HCT116 (cell line): ENCODE data around the gene SPATA16. TPM values are rescaled to one million over a fixed set of nuclear protein-coding genes. Genes with fewer than 3 reads are reported as not detected.

Source experiments
- ATAC-seq: fragments of 200-7000 bp; cut with Tn5 transposase; 2 replicates; pipeline ENCODE4 v1.9.1; 2020; ENCODE audit warnings: mild to moderate bottlenecking, moderate library complexity
- BruUV-seq: library from RNA; stranded (reverse); fragments of 400-500 nt; replicated peaks from 2 replicates; lab custom pipeline; 2021; lab: Mats Ljungman, UMichigan
- CTCF ChIA-PET: fragments of 300-600 bp; sonication (Branson Sonifier 250); formaldehyde crosslinking; loops from one replicate; lab custom pipeline; 2021; ENCODE audit warnings: antibody characterized with exemption; lab: Charles Lee
- POLR2A ChIA-PET: fragments of 300-600, 350-600 bp; sonication (Branson Sonifier 250); formaldehyde crosslinking; loops from one replicate; lab custom pipeline; 2021; ENCODE audit warnings: antibody characterized with exemption; lab: Charles Lee
- RAD21 ChIA-PET, 2 experiments: fragments of 300-600 bp; sonication (Branson Sonifier 250); formaldehyde crosslinking; loops; one replicate each; lab custom pipeline; 2023; ENCODE audit warnings: low total read pairs in 2 of 2; ENCODE audit not compliant: uncharacterized antibody in 2 of 2, unreplicated experiment in 2 of 2, low non-redundant PET in 1 of 2; lab: Charles Lee
- DNase-seq: peaks from one replicate; pipeline ENCODE4 v3.0.0-alpha.2; 2010; ENCODE audit warnings: low read depth, low spot score
- H2AFZ ChIP-seq: fragments of 200-600 bp; shearing (Covaris generic), sonication (generic); 2 replicates; pipeline ENCODE4 v1.6.1; 2017; ENCODE audit warnings: low read depth, mixed run types, mixed read lengths, antibody characterized with exemption, low read length; ENCODE audit not compliant: poor library complexity, severe bottlenecking
- H3K27ac ChIP-seq: 2 replicates; pipeline ENCODE4 v1.5.1; 2012; ENCODE audit warnings: low read depth, low read length
- H3K27me3 ChIP-seq: fragments of 200-600 bp; sonication (generic); 2 replicates; pipeline ENCODE4 v1.6.1; 2016; ENCODE audit warnings: mixed run types, low read length, mixed read lengths; ENCODE audit not compliant: insufficient read depth
- H3K36me3 ChIP-seq, 2 experiments: fragments of 200-500 bp in 1 of 2; fragments of 200-600 bp in 1 of 2; sonication (Bioruptor generic) in 1 of 2; sonication (generic) in 1 of 2; 2 replicates each; pipeline versions ENCODE4 v1.5.1 to v1.6.1; 2014 to 2016; ENCODE audit warnings: low read length in 2 of 2, inconsistent platforms in 1 of 2, mixed read lengths in 1 of 2, mixed run types in 1 of 2; ENCODE audit not compliant: insufficient read depth in 2 of 2, control insufficient read depth in 1 of 2
- H3K4me1 ChIP-seq, 2 experiments: fragments of 200-600 bp in 1 of 2; sonication (generic) in 1 of 2; 2 replicates each; pipeline versions ENCODE4 v1.5.1 to v1.6.1; 2012 to 2017; ENCODE audit warnings: low read length in 2 of 2, inconsistent platforms in 1 of 2, mild to moderate bottlenecking in 1 of 2, mixed read lengths in 1 of 2, mixed run types in 1 of 2, moderate library complexity in 1 of 2; ENCODE audit not compliant: insufficient read depth in 2 of 2, control insufficient read depth in 1 of 2
- H3K4me2 ChIP-seq: fragments of 200-600 bp; sonication (generic); 2 replicates; pipeline ENCODE4 v1.6.1; 2017; ENCODE audit warnings: mixed run types, low read length, mixed read lengths
- H3K4me3 ChIP-seq, 2 experiments: fragments of 200-600 bp in 1 of 2; sonication (generic) in 1 of 2; replicated peaks in 1 of 2; 2 replicates each; pipeline ENCODE4 v1.5.1; 2011 to 2016; ENCODE audit warnings: low read length in 2 of 2, control low read depth in 1 of 2, low read depth in 1 of 2, mild to moderate bottlenecking in 1 of 2, mixed read lengths in 1 of 2, mixed run types in 1 of 2
- H3K79me2 ChIP-seq: fragments of 200-600 bp; sonication (generic); 2 replicates; pipeline ENCODE4 v1.6.1; 2017; ENCODE audit warnings: mild to moderate bottlenecking, mixed run types, low read length, moderate library complexity, mixed read lengths; ENCODE audit not compliant: insufficient read depth
- H3K9ac ChIP-seq: fragments of 200-600 bp; sonication (generic); 2 replicates; pipeline ENCODE4 v1.6.1; 2016; ENCODE audit warnings: low read length, mixed read lengths
- H3K9me2 ChIP-seq: fragments of 200-600 bp; sonication (generic), shearing (Covaris generic); 2 replicates; pipeline ENCODE4 v1.6.1; 2017; ENCODE audit warnings: mixed run types, mild to moderate bottlenecking, moderate library complexity; ENCODE audit not compliant: insufficient read depth
- H3K9me3 ChIP-seq, 2 experiments: fragments of 200-500 bp in 1 of 2; fragments of 200-600 bp in 1 of 2; sonication (Bioruptor generic) in 1 of 2; sonication (generic) in 1 of 2; 2 replicates each; pipeline ENCODE4 v1.6.1; 2014 to 2017; ENCODE audit warnings: low read length in 2 of 2, mixed read lengths in 2 of 2, inconsistent platforms in 1 of 2, low read depth in 1 of 2, mild to moderate bottlenecking in 1 of 2, mixed run types in 1 of 2, moderate library complexity in 1 of 2; ENCODE audit not compliant: control insufficient read depth in 1 of 2, insufficient read depth in 1 of 2
- H4K20me1 ChIP-seq: fragments of 200-600 bp; sonication (generic), shearing (Covaris generic); 2 replicates; pipeline ENCODE4 v1.6.1; 2017; ENCODE audit warnings: mixed run types, mild to moderate bottlenecking, moderate library complexity; ENCODE audit not compliant: insufficient read depth
- CTCF ChIP-seq, 3 experiments: fragments of 200-600 bp in 1 of 3; sonication (generic) in 1 of 3; IDR thresholded peaks in 2 of 3; conservative IDR thresholded peaks in 1 of 3; 2 replicates each; pipeline ENCODE4 v1.5.1; 2012 to 2017; ENCODE audit warnings: low read depth in 2 of 3, low read length in 2 of 3, antibody characterized with exemption in 1 of 3, borderline replicate concordance in 1 of 3, control low read depth in 1 of 3, mild to moderate bottlenecking in 1 of 3, mixed read lengths in 1 of 3, mixed run types in 1 of 3, moderate library complexity in 1 of 3; ENCODE audit not compliant: insufficient read depth in 1 of 3
- EGR1 ChIP-seq: IDR thresholded peaks from 2 replicates; pipeline ENCODE4 v1.6.1; 2012; ENCODE audit warnings: low read depth
- ELF1 ChIP-seq: IDR thresholded peaks from 2 replicates; pipeline ENCODE4 v1.6.1; 2012; ENCODE audit warnings: low read depth, borderline replicate concordance
- EZH2 ChIP-seq: fragments of 200-600 bp; sonication (generic); IDR thresholded peaks from 2 replicates; pipeline ENCODE4 v1.6.1; 2017; ENCODE audit warnings: antibody characterized with exemption, mixed run types
- POLR2AphosphoS5 ChIP-seq: IDR thresholded peaks from 2 replicates; pipeline ENCODE4 v1.6.1; 2011; ENCODE audit warnings: mild to moderate bottlenecking, low read depth, low read length, moderate library complexity
- REST ChIP-seq: IDR thresholded peaks from 2 replicates; pipeline ENCODE4 v1.6.1; 2012; ENCODE audit warnings: low read depth
- ZBTB33 ChIP-seq: IDR thresholded peaks from 2 replicates; pipeline ENCODE4 v1.6.1; 2011; ENCODE audit warnings: mild to moderate bottlenecking, low read length, moderate library complexity; ENCODE audit not compliant: insufficient replicate concordance; ENCODE audit errors: extremely low read depth
- intact Hi-C: fragments of 100-400 bp; cut with micrococcal nuclease; formaldehyde crosslinking; loops from 2 replicates; pipeline ENCODE4 v1.10.0; 2022
- total RNA-seq: library from RNA; stranded (reverse); gene quantifications from one replicate; pipeline ENCODE4 v1.2.1, GENCODE V29; 2021; ENCODE audit not compliant: unreplicated experiment

Gene SPATA16
- total RNA-seq, 1 experiment from 2014 or later = not detected

- H3K36me3 ChIP-seq = no peaks in the 10 kb centered on the region
- CTCF ChIA-PET = no interaction called here
These were observed 258.5 kb downstream of the SPATA16 start for GRCh38 chr3:172882563-172882962.

More at GRCh38 chr3:172882563-172882962, 258.5 kb downstream of the SPATA16 start:
- TF ChIP-seq ZBTB33 (no peak), POLR2AphosphoS5 (no peak), EZH2 (no peak), CTCF (IDR thresholded peaks at IDR 0.05 in 2 of 3, conservative IDR thresholded peaks at IDR 0.05 in 1 of 3; ENCODE audit: borderline replicate concordance in 1 of 3, insufficient read depth in 1 of 3, low read depth in 2 of 3, low read length in 2 of 3) (no peak), EGR1 (no peak), REST (no peak), ELF1 (no peak)
- Histone ChIP-seq H3K27ac (no peak overlapping the region), H3K79me2 (no peaks in the 10 kb centered on the region), H3K9ac (no peak overlapping the region), H4K20me1 (no peaks in the 10 kb centered on the region), H3K4me1 (no peaks in the 10 kb centered on the region), H3K9me2 (no peaks in the 10 kb centered on the region), H2AFZ (no peak overlapping the region), H3K9me3 (no peaks in the 10 kb centered on the region), H3K4me3 (no peak overlapping the region), H3K27me3 (no peaks in the 10 kb centered on the region), H3K4me2 (no peak overlapping the region)
- RAD21 ChIA-PET = no interaction called here
- no TSS peak for BruUV-seq
- no peak for ATAC-seq
- intact Hi-C loops = no loop called here
- POLR2A ChIA-PET = no interaction called here
- DNase-seq = no peak
